SU-DHL-6 (cell line): Measurements from ENCODE around the gene UTP3.

ENCODE experiments used
- H2AFZ ChIP-seq: fragments of 200-600 bp; sonication (generic); 2 replicates; pipeline ENCODE4 v1.6.1; 2014; ENCODE audit warnings: low read depth, mild to moderate bottlenecking, moderate library complexity, mixed read lengths, antibody characterized with exemption, low read length; ENCODE audit not compliant: severe bottlenecking
- H3F3A ChIP-seq: fragments of 200-600 bp; shearing (Covaris generic); 2 replicates; pipeline ENCODE4 v1.6.0; 2016; ENCODE audit warnings: antibody characterized with exemption, mild to moderate bottlenecking; ENCODE audit not compliant: insufficient read depth
- H3K27ac ChIP-seq: fragments of 200-600 bp; sonication (generic); 2 replicates; pipeline ENCODE4 v1.5.1; 2016; ENCODE audit warnings: low read depth, mild to moderate bottlenecking, low read length, moderate library complexity, mixed read lengths
- H3K27me3 ChIP-seq: fragments of 200-600 bp; sonication (generic), shearing (Covaris generic); 2 replicates; pipeline ENCODE4 v1.6.0; 2014; ENCODE audit warnings: mild to moderate bottlenecking, low read length
- H3K36me3 ChIP-seq: fragments of 200-600 bp; sonication (generic); 2 replicates; pipeline ENCODE4 v1.6.1; 2014; ENCODE audit warnings: mild to moderate bottlenecking, low read length, mixed read lengths
- H3K4me2 ChIP-seq: fragments of 300-600, 200-600 bp; shearing (Covaris generic), sonication (generic); 2 replicates; pipeline ENCODE4 v1.6.0; 2014; ENCODE audit warnings: low read length, low read depth, mild to moderate bottlenecking; ENCODE audit not compliant: poor library complexity, severe bottlenecking
- H3K4me3 ChIP-seq: fragments of 200-600 bp; sonication (generic); 2 replicates; pipeline ENCODE4 v1.5.1; 2014; ENCODE audit warnings: antibody characterized with exemption, low read length, mild to moderate bottlenecking, mixed read lengths; ENCODE audit not compliant: insufficient read depth, poor library complexity, severe bottlenecking
- H3K79me2 ChIP-seq: fragments of 200-600 bp; sonication (generic); 2 replicates; pipeline ENCODE4 v1.6.1; 2014; ENCODE audit warnings: mild to moderate bottlenecking, low read length, moderate library complexity; ENCODE audit not compliant: insufficient read depth
- H3K9ac ChIP-seq: fragments of 200-600 bp; sonication (generic); 2 replicates; pipeline ENCODE4 v1.7.0; 2014; ENCODE audit warnings: mild to moderate bottlenecking, low read length
- H3K9me2 ChIP-seq: fragments of 200-600 bp; sonication (generic); replicated peaks from 2 replicates; pipeline ENCODE4 v1.6.1; 2014; ENCODE audit warnings: low read length; ENCODE audit not compliant: insufficient read depth
- H3K9me3 ChIP-seq: fragments of 200-600 bp; sonication (generic); 2 replicates; pipeline ENCODE4 v1.6.1; 2014; ENCODE audit warnings: low read length, mixed read lengths; ENCODE audit not compliant: insufficient read depth
- H4K20me1 ChIP-seq: fragments of 200-600 bp; sonication (generic); 2 replicates; pipeline ENCODE4 v1.6.1; 2014; ENCODE audit warnings: low read depth, mild to moderate bottlenecking, antibody characterized with exemption, low read length, moderate library complexity, mixed read lengths
- EZH2phosphoT487 ChIP-seq: fragments of 200-600 bp; sonication (generic), shearing (Covaris generic); conservative IDR thresholded peaks from 2 replicates; pipeline ENCODE4 v1.6.1; 2018; ENCODE audit warnings: mild to moderate bottlenecking, antibody characterized with exemption, low read length, moderate library complexity, mixed read lengths
- TF ChIP-seq, protein P1 (sequence below): fragments of 200-600 bp; sonication (generic); IDR thresholded peaks from one replicate; pipeline ENCODE4 v1.5.1; 2017; ENCODE audit warnings: antibody characterized with exemption, mild to moderate bottlenecking, low read length, moderate library complexity; ENCODE audit not compliant: insufficient read depth, poor library complexity, severe bottlenecking

UTP3 gene

GRCh38 chr4:70712150-70712549, 23.8 kb downstream of the UTP3 start:
- TF ChIP-seq, protein P1, sequence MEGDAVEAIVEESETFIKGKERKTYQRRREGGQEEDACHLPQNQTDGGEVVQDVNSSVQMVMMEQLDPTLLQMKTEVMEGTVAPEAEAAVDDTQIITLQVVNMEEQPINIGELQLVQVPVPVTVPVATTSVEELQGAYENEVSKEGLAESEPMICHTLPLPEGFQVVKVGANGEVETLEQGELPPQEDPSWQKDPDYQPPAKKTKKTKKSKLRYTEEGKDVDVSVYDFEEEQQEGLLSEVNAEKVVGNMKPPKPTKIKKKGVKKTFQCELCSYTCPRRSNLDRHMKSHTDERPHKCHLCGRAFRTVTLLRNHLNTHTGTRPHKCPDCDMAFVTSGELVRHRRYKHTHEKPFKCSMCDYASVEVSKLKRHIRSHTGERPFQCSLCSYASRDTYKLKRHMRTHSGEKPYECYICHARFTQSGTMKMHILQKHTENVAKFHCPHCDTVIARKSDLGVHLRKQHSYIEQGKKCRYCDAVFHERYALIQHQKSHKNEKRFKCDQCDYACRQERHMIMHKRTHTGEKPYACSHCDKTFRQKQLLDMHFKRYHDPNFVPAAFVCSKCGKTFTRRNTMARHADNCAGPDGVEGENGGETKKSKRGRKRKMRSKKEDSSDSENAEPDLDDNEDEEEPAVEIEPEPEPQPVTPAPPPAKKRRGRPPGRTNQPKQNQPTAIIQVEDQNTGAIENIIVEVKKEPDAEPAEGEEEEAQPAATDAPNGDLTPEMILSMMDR = no peak
- no peak for TF ChIP-seq EZH2phosphoT487
- no peak overlapping the region for H3K4me3 ChIP-seq
- H3K9me2 ChIP-seq = no peaks in the 10 kb centered on the region
- no peaks in the 10 kb centered on the region for H3F3A ChIP-seq
- H3K9ac ChIP-seq = no peak overlapping the region
- no peaks in the 10 kb centered on the region for H3K9me3 ChIP-seq
- no peaks in the 10 kb centered on the region for H3K27me3 ChIP-seq
- H3K36me3 ChIP-seq = no peaks in the 10 kb centered on the region
- no peak overlapping the region for H2AFZ ChIP-seq
- H3K79me2 ChIP-seq = peaks cover 6% of the 10 kb centered on the region; the same call in 1 of the 2 replicates
- H3K4me2 ChIP-seq = peak overlapping the region; percentile 6
- no peaks in the 10 kb centered on the region for H4K20me1 ChIP-seq
- H3K27ac ChIP-seq = no peak overlapping the region

DNA sequence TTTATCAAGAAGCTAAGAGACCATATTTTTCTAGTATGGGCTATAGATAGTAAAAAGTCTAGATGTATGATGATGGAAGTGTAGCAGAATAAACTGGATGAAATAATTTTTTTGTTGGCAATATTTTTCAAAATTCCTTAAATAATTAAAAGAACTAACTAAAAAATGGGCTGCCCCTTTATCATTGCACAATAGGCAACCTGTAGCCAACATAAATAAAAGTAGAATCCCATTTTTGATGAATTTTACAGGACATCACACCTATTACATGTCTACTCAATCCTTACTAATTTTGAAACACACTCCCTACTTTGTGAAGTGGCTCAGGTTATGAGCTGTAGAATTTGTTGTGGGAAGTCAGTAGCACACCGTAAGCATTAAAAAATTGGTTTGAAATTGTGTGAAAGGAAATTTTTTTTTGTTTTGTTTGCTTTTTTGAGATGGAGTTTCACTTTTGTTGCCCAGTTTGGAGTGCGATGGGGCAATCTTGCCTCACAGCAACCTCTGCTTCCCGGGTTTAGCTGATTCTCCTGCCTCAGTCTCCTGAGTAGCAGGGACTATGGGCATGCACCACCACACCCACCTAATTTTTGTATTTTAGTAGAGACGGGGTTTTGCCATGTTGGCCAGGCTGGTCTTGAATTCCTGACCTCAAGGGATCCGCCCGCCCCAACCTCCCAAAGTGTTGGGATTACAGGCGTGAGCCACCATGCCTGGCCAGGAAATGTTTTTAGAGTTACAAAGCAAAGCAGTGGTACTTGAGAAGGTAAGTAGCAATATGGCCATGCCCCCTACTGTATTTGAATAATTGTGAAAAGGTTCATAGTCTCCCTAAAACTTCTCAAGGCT, 24.5 kb downstream of the UTP3 start:
- no peaks in the 10 kb centered on the region for H3K9me3 ChIP-seq
- TF ChIP-seq EZH2phosphoT487 = no peak
- H2AFZ ChIP-seq = no peak overlapping the region
- H3K9ac ChIP-seq = no peak overlapping the region
- no peaks in the 10 kb centered on the region for H4K20me1 ChIP-seq
- H3K36me3 ChIP-seq = no peaks in the 10 kb centered on the region
- no peak overlapping the region for H3K4me3 ChIP-seq
- peaks cover 6% of the 10 kb centered on the region; the same call in 1 of the 2 replicates for H3K79me2 ChIP-seq
- H3K9me2 ChIP-seq = no peaks in the 10 kb centered on the region
- H3K27ac ChIP-seq = no peak overlapping the region
- no peak overlapping the region for H3K4me2 ChIP-seq
- H3F3A ChIP-seq = no peaks in the 10 kb centered on the region
- no peaks in the 10 kb centered on the region for H3K27me3 ChIP-seq

DNA sequence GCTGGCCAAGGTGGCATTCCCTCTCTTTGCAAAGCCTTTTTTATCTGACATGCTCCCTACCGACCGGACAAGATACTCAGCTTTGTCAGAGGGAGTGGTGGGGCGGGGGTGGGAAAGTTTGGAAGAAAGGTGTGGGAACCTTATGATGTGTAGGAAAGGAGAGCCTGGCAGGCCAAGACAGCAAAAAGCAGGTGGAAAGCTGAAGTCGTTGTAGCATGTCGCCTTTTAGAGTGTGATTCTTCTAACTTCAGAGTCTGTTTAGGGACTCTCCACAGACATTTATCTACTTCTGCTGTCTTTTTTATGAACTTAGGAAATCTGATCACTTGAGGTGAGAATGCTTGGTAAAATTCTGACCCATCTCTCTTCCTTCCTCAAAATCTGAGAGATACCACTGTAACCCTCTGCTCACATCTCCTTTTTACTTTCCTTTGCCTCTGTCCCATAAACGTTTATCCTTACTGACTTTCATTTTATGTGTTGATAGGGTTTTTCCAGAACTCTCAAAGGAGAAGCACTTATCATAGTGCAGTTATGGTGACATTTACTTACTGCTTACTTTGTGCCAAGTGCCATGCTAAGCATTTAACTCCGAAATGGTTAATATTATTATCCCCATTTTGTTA, 25.2 kb downstream of the UTP3 start:
- peak overlapping the region; percentile 39 for H3K4me2 ChIP-seq
- H3K4me3 ChIP-seq = no peak overlapping the region
- TF ChIP-seq, protein P1 = no peak
- no peaks in the 10 kb centered on the region for H4K20me1 ChIP-seq
- H3K9me3 ChIP-seq = no peaks in the 10 kb centered on the region
- no peaks in the 10 kb centered on the region for H3F3A ChIP-seq
- no peak overlapping the region for H3K9ac ChIP-seq
- no peaks in the 10 kb centered on the region for H3K27me3 ChIP-seq
- no peaks in the 10 kb centered on the region for H3K36me3 ChIP-seq
- H3K27ac ChIP-seq = no peak overlapping the region
- peaks cover 6% of the 10 kb centered on the region; the same call in 1 of the 2 replicates for H3K79me2 ChIP-seq
- H2AFZ ChIP-seq = no peak overlapping the region
- no peaks in the 10 kb centered on the region for H3K9me2 ChIP-seq
